GM18498 (cell line): ENCODE data around the gene DOK6.

Experiments used
- ATAC-seq: cut with Tn5 transposase; IDR thresholded peaks from one replicate; pipeline ENCODE4 v1.9.1; 2021; ENCODE audit warnings: mild to moderate bottlenecking, moderate library complexity; ENCODE audit not compliant: unreplicated experiment

Gene DOK6

DNA sequence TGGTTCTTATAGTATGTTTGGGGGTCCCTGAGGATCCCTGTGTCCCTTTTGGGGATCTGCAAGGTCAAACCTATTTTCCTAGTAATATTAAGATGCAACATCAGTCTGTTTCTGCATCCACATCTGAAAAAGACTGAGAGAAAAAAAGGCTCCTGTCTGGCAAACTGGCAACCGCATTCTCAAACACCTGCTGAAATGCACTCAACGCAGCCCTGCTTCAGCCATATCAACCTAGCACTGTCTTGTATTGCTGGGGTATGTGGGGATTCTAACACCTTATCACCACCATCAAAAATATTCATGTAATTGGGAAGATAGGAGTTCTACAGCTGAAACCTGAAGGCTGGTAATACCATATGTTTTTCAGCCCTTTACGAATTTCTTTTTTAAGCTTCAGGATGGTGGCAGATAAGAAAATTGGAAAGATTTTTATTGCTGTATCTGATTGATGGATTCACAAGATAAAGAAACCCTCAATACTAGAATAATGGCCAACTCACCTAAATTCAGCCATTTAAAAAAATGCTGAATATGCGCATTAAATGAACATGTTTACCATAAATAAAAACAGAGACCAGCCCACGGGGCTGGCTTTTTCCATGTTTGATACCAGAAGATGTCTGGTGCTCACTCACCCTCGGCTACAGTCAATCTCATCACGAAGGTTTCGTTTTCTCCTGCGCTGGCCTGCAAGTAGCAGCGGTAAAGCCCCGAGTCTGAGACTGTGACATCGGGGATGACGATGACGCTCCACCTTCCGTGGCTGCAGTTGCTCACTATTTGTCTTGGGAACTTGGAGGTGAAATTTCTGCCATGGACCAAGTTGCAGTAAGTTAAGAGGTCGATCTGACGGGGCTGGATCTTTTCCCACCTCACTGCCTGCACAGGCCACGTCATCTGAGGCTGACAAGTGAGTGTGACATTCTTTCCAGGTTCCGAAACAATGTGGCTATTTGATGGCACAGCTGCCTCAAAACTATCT is 494.7 kb downstream of the DOK6 start:
- no peak for ATAC-seq

DNA sequence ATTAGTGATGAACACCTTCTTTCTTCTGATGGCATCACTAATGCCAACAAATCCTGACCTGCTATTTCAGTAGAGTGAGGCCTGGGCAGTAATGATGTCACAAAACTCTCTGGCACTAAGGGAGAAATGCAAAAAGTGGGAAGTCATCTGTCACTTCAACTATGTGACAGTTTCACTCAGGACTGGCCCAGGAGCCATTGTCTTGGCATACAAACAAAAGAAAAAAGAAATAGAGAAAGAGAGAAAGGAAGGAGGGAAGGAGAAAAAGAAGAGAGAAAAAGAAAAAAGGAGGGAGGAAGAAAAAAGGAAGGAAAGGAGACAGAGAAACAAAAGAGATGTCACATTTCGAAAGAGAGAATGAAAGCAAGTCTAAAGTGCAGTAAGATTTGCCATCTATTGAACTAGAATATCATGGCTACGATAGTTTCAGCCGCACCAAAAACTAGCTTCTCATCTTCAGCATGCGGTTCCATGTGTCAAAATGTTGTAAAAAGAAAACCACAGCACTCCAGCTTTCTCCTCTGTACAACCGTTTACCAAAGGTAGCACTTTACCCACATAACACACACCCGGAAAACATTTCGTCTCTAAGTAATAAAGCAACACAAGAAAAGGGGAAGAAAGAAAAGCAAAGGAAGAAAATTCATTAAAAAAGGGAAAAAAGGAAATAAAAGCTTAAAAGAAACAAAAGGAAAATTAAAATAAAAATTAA is 496.9 kb downstream of the DOK6 start:
- peak; percentile 61 for ATAC-seq

DNA sequence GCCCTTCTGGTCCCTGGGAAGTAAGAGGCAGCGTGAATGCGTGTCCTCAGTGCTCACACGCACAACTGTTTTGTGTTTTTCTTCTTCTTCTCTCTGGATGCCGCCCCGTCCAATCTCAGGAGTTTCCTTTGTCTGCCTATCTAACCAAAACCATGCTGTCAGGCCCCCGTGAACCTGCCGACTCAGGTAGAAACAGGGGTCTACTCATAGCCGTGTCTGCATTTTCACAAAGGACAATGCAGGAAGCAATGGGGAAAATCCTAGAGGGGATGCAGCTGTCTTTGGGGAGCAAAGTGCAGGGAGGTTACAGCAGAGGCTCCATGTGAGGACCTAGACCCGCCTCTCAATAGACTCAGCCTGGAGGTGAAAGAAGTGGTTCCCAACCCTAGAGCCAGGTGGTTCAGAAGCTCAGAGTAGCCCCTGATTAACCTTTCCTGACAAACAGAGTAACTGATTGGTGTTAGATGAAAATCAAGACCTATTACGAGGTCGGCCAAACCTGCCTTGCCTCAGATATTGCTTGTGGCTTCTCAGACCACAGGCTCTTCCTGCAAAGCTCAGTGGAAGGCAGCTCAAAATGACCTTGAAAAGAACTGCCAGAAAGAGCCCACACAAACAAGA is 497.7 kb downstream of the DOK6 start:
- peak; percentile 49 for ATAC-seq
